Measurements from ENCODE around the gene PROCA1. TPM values are rescaled to one million over a fixed set of nuclear protein-coding genes. Genes with fewer than 3 reads are reported as not detected.

Gene PROCA1
- total RNA-seq, 4 donors from 2014 or later: 2.6 to 3.6 TPM; not detected in 2

GRCh38 chr17:28707339-28707720 is 4.4 kb downstream of the PROCA1 start:
- intact Hi-C loops (cut with DNase I; ENCODE audit: low total_unique reads): no loop called here
- Histone ChIP-seq H3K4me1 (no peaks in the 10 kb centered on the region), H3K9me3 (no peaks in the 10 kb centered on the region), H3K27me3 (no peaks in the 10 kb centered on the region), H3K4me3 (no peak overlapping the region), H3K36me3 (no peaks in the 10 kb centered on the region), H3K27ac (no peak overlapping the region)
- DNase-seq: no peak
- no peak for TF ChIP-seq CTCF (IDR thresholded peaks at IDR 0.05)
- TF ChIP-seq POLR2A (IDR thresholded peaks at IDR 0.05): no peak

GRCh38 chr17:28706471-28707338 is 5.0 kb downstream of the PROCA1 start:
- Histone ChIP-seq H3K4me1 (no peaks in the 10 kb centered on the region), H3K9me3 (no peaks in the 10 kb centered on the region), H3K27me3 (no peaks in the 10 kb centered on the region), H3K36me3 (no peaks in the 10 kb centered on the region), H3K4me3 (no peak overlapping the region), H3K27ac (no peak overlapping the region)
- intact Hi-C loops (cut with DNase I; ENCODE audit: low total_unique reads): no loop called here
- no peak for DNase-seq
- TF ChIP-seq POLR2A (IDR thresholded peaks at IDR 0.05) (no peak), CTCF (IDR thresholded peaks at IDR 0.05) (no peak)

DNA sequence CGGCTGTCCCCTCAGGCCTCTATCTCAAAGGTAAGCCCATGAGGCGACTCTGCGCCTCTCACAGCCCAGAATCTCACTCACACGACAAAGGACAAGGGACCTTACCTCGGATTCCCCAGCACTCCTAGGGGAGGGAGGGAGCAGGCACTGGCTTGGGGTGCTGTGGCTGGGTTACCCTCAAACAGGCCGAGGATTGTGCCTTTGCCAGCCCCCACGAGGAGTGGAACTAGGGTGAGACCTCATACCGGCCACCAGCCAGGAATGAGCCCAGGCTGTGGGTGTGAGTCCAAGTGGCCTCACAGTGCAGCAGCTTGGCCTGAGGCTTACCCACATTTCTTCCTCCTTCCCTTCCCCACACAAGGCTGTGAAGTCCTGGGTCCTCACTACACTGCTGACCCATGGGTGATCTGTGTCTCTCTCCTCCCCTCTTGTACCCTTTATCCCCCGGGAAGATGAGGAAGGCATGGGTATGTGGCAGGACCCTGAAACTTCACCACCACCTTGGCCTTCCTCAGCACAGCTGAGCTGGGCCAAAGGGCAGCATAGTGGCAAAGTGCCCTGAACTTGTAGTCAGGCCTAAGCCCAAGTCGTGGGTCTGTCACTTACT is 5.9 kb downstream of the PROCA1 start:
- Histone ChIP-seq H3K36me3 (no peaks in the 10 kb centered on the region), H3K27me3 (no peaks in the 10 kb centered on the region), H3K9me3 (no peaks in the 10 kb centered on the region), H3K4me3 (no peak overlapping the region), H3K27ac (no peak overlapping the region), H3K4me1 (no peaks in the 10 kb centered on the region)
- intact Hi-C loops (cut with DNase I; ENCODE audit: low total_unique reads): no loop called here
- no peak for DNase-seq
- TF ChIP-seq POLR2A (IDR thresholded peaks at IDR 0.05) (no peak), CTCF (IDR thresholded peaks at IDR 0.05) (no peak)

- Histone ChIP-seq H3K9me3 (no peaks in the 10 kb centered on the region), H3K4me3 (no peak overlapping the region), H3K36me3 (no peaks in the 10 kb centered on the region), H3K27ac (no peak overlapping the region), H3K27me3 (no peaks in the 10 kb centered on the region), H3K4me1 (no peaks in the 10 kb centered on the region)
- DNase-seq: no peak
- intact Hi-C loops (cut with DNase I; ENCODE audit: low total_unique reads): no loop called here
- TF ChIP-seq POLR2A (IDR thresholded peaks at IDR 0.05) (no peak), CTCF (IDR thresholded peaks at IDR 0.05) (no peak)
Observed at GRCh38 chr17:28705074-28705659, 6.5 kb downstream of the PROCA1 start.
